Subcutaneous abdominal adipose tissue (tissue), 5 donors: ENCODE data around the gene RHBDF2.

Experiments used
- H3K27ac ChIP-seq: one replicate; pipeline ENCODE4 v1.7.0; 2013; ENCODE audit warnings: low read depth, mild to moderate bottlenecking, inconsistent platforms, low read length, moderate library complexity
- H3K27me3 ChIP-seq, 5 donors: one replicate each; pipeline ENCODE4 v1.7.0; 2013; ENCODE audit warnings: low read length in 5 of 5, inconsistent platforms in 1 of 5; ENCODE audit not compliant: control insufficient read depth in 5 of 5, insufficient read depth in 4 of 5
- H3K36me3 ChIP-seq, 5 donors: one replicate each; pipeline ENCODE4 v1.7.0; 2013; ENCODE audit warnings: low read length in 5 of 5; ENCODE audit not compliant: control insufficient read depth in 5 of 5, insufficient read depth in 5 of 5
- H3K4me1 ChIP-seq, 5 donors: one replicate each; pipeline ENCODE4 v1.7.0; 2013; ENCODE audit warnings: low read length in 5 of 5, mild to moderate bottlenecking in 3 of 5, moderate library complexity in 1 of 5; ENCODE audit not compliant: control insufficient read depth in 5 of 5, insufficient read depth in 5 of 5
- H3K4me3 ChIP-seq, 5 donors: one replicate each; pipeline ENCODE4 v1.7.0; 2013; ENCODE audit warnings: low read length in 5 of 5, low read depth in 1 of 5
- H3K9ac ChIP-seq, 5 donors: one replicate each; pipeline ENCODE4 v1.7.0; 2013; ENCODE audit warnings: low read length in 5 of 5, mild to moderate bottlenecking in 4 of 5, moderate library complexity in 3 of 5
- H3K9me3 ChIP-seq, 5 donors: one replicate each; pipeline ENCODE4 v1.7.0; 2013; ENCODE audit warnings: low read length in 5 of 5; ENCODE audit not compliant: control insufficient read depth in 5 of 5
- donor health status: healthy.
- donor health status: healthy.
- donor health status: healthy.
- donor health status: healthy.
- donor health status: healthy.

The RHBDF2 gene

DNA sequence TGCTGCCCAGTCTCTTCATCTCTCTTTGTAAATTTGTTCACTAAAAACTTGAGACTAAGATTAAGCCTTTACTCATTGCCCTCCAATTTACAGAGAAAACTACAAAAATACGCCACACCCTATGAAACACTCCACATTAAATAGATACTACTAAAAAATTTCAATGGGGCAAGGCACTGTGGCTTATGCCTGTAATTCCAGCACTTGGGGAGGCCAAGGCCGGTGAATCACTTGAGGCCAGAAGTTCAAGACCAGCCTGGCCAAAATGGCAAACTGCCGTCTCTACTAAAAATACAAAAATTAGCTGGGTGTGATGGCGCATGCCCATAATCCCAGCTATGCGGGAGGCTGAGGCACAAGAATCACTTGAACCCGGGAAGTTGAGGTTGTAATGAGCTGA is 52.1 kb downstream of the RHBDF2 start:
- Histone ChIP-seq H3K27me3 (no peaks in the 10 kb centered on the region), H3K9me3 (no peaks in the 10 kb centered on the region), H3K4me1 (peaks cover 0 to 31% (median 24%) of the 10 kb centered on the region in 5 donors), H3K4me3 (no peak overlapping the region), H3K27ac (no peak overlapping the region), H3K9ac (no peak overlapping the region), H3K36me3 (no peaks in the 10 kb centered on the region)

DNA sequence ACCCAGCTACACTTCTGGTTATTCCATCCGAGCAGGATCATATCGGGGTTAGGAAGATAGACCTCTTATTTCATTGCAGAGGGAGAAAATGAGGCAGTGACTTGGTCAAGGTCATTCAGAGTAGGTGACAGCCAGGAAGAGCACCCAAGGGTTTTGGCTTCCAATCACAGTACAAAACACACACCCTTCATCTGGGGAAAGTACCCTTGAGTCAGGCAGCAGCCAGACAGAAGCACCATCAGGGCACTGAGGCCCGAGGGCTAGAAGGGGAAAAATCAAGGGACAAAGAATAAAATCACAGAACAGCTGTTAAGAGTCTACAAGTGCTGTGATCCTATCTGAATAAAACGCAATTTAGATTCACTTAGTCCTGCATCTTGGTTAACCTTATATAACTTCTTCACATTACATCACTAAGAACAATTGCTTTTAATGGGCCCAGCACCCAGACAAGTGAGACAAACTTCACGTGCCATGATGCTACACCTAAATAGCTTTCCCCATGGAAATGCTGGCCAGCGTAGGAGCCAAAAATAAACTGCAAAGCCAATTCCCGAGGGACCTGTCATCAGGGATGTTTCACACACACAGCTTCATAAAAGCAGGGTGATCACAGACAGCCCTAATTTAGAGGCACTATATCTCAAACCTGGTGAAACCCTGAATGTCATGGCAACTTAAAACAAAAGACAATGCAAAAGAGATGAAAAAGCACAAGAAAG is 53.1 kb downstream of the RHBDF2 start:
- no peak overlapping the region for H3K9ac ChIP-seq
- H3K4me3 ChIP-seq, result no peak overlapping the region
- no peak overlapping the region for H3K27ac ChIP-seq
- no peaks in the 10 kb centered on the region for H3K27me3 ChIP-seq
- peaks cover 0 to 31% (median 24%) of the 10 kb centered on the region in 5 donors for H3K4me1 ChIP-seq
- no peaks in the 10 kb centered on the region for H3K36me3 ChIP-seq
- H3K9me3 ChIP-seq, result no peaks in the 10 kb centered on the region

DNA sequence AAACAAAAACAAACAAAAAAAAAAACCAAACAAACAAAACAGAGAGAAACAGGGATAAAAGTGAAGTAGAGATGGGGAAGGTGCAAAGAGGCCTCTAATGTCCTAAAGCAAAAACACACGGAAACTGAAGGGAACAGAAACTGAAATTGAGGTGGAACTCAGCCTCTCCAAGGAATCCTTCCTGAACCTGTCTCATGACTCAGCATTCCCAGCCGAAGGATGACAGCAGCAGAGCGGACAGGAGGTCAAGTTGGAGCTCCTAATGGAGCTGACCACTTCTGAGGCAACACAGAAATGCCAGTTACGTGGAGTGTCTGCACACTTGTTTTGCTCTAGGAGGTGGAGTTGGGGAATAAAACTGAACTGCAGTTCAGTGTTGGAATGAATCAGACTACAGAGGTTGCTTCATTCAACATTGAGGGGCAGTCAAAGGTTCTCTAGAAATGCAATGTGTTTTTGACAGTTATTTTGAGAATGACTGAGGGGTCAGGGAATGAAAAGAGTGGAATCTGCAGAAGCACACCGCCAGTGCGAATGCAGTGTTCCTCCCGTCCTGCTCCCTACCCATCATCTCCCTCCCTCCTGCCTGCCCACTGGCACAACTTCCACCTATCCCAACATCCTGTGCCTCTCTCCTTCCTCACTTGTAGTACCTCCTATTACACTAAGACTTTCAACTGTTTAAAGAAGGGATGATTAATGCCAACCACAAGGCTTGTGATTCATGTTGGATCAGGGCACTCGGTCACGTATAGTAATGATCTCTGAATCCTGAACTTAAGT is 54.6 kb downstream of the RHBDF2 start:
- H3K27ac ChIP-seq, result no peak overlapping the region
- no peak overlapping the region for H3K9ac ChIP-seq
- H3K36me3 ChIP-seq, result no peaks in the 10 kb centered on the region
- no peaks in the 10 kb centered on the region for H3K27me3 ChIP-seq
- peaks cover 0 to 22% (median 16%) of the 10 kb centered on the region in 5 donors for H3K4me1 ChIP-seq
- no peak overlapping the region for H3K4me3 ChIP-seq
- H3K9me3 ChIP-seq, result no peaks in the 10 kb centered on the region

DNA sequence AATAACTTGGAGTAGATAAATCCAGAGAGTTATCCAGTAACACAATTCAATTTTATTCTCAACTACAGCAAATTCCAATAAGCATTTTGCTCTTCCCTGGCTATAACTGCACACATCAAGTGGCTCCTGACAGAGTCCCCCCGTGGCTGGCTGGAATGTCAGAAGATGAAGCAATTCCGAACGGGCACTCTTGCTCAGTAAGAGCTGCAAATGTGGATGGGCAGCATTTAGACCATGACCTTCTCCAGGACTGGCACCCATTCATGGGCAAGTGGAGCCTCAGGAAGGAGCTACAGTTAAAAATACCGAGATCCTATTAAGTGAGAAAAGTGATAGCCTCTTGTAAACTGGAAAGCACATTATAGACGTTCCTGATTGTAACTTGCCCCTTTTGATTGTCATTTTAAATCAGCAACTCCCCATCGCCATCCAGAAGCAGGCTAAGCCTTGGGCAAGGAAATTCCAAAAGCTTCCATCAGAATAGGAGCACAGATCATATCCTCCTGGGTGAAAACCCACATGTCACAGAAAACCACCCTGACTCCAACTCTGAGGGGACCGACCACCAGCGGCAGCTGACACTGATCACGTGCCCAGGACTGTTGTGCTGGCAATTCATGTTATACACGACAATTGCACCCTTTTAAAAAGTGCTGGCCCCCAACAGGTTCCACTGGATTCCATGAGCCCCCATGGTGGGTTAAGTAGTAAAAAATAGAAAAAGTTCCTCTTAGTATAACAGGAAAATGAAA is 55.4 kb downstream of the RHBDF2 start:
- no peak overlapping the region for H3K27ac ChIP-seq
- peaks cover 0 to 17% (median 14%) of the 10 kb centered on the region in 5 donors for H3K4me1 ChIP-seq
- no peaks in the 10 kb centered on the region for H3K9me3 ChIP-seq
- H3K36me3 ChIP-seq, result no peaks in the 10 kb centered on the region
- no peak overlapping the region for H3K4me3 ChIP-seq
- H3K9ac ChIP-seq, result no peak overlapping the region
- H3K27me3 ChIP-seq, result no peaks in the 10 kb centered on the region

GRCh38 chr17:76444518-76445311 is 56.5 kb downstream of the RHBDF2 start:
- Histone ChIP-seq H3K27me3 (no peaks in the 10 kb centered on the region), H3K4me3 (no peak overlapping the region), H3K4me1 (peaks cover 0 to 17% (median 14%) of the 10 kb centered on the region in 5 donors), H3K36me3 (no peaks in the 10 kb centered on the region), H3K9ac (peak overlapping the region in 1 of 5 donors; percentile 5), H3K27ac (no peak overlapping the region), H3K9me3 (no peaks in the 10 kb centered on the region)

DNA sequence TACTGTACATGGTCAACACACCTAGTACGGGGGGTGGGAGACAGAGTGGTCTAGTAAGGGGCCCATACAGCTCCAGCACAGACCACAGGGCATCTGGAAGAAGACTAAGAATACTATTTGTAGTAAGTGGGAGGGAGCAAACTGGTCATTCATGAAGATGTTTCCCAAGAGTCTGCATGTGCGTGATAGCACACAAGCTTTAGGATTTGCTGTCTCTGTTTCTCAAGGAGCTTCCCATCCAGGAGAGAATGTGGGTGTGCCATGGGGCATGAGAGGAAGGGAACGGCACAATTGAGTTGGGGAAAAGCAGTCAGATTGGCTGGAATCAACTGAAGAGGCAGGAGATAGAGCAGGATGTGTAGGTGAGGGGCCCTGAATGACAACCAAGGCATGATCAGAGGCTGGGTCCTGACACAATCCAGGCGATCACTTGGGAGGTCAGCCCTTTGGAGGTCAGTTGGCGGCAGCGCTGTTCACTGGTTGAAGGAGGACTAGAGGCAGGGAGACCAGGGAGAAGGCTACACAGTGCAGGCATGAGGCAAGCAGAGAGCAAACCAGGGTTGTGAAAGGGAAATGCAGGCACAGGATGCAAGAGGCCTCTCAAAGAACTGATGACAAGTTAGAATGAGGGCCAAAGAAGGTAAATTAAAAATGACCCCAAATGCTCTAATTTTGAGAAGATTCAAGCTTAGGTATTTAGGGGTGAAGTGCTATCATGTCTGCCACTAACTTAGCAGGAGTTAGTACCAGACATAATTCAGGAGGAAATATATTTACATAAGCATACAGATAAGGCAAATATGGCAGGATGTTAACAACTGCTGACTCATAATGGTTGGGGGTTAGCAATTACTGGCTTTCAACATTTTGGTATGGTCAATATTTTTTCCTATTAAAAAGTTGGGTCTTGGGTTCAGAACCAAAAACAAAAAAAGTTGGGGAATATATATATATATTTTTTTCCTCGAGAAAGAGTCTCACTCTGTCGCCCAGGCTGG is 58.6 kb downstream of the RHBDF2 start:
- H3K9ac ChIP-seq, result no peak overlapping the region
- peaks cover 0 to 17% (median 14%) of the 10 kb centered on the region in 5 donors for H3K4me1 ChIP-seq
- no peaks in the 10 kb centered on the region for H3K9me3 ChIP-seq
- no peak overlapping the region for H3K4me3 ChIP-seq
- H3K36me3 ChIP-seq, result no peaks in the 10 kb centered on the region
- no peak overlapping the region for H3K27ac ChIP-seq
- H3K27me3 ChIP-seq, result no peaks in the 10 kb centered on the region

DNA sequence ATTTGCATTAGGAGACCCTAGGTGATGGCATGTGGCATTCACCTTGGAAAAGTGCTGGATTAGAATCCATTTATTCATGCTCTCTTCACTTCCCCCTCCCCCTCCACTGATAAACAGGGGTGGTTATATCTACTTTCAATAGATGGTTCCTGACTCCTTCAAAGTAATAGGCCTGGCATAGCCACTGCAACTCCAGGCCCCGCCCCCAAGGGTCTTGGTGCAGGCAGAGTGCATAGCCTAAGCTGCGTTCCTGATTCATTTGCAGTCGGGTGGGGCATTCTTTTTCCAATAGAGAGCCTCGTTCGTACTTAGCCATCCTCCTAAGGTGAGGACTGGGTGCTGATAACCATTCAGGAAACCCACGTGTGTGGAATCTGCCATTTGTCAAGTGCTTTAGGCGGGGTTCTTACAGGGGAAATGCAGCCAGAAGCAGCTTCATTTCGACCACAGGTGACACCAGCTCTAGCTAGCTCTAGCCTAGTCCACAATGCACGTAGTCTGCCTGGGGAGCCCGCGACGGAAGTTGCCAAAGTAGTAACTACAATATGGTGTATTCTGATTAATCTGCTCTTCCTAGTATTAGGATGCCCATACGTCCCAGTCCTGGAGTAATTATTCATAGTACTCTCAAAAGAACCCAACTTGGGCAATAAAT is 59.4 kb downstream of the RHBDF2 start:
- no peak overlapping the region for H3K4me3 ChIP-seq
- no peak overlapping the region for H3K27ac ChIP-seq
- no peaks in the 10 kb centered on the region for H3K36me3 ChIP-seq
- no peak overlapping the region for H3K9ac ChIP-seq
- H3K4me1 ChIP-seq, result peaks cover 0 to 16% (median 13%) of the 10 kb centered on the region in 5 donors
- H3K9me3 ChIP-seq, result no peaks in the 10 kb centered on the region
- no peaks in the 10 kb centered on the region for H3K27me3 ChIP-seq

DNA sequence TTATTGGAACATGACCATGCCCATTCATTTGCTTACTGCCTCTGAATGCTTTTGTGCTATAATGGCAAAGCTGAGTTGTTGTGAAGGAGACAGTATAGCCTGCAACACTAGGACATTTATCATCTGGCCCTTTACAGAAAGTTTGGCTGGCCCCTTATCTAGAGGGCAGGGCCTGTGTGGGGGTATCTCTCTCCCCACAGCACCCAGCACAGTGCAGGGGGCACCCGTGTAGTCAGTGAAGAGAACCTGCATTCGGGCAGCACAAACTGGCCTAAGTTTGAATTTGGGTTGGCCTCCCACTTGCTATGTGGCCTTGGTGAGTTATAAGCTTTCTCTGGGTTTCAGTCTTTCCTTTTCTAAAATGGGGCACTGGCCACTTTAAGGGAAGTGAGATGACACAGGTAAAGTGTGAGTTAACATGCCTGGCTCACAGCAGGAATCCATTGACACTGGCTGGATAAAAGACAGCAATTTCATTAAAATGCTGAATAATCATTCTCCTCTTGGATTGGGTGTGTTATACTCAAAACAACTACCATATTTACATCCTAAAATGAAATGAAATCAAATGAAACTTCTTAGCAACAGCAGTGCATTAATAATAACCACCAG is 60.4 kb downstream of the RHBDF2 start:
- Histone ChIP-seq H3K9me3 (no peaks in the 10 kb centered on the region), H3K4me3 (no peak overlapping the region), H3K27me3 (no peaks in the 10 kb centered on the region), H3K9ac (no peak overlapping the region), H3K27ac (no peak overlapping the region), H3K36me3 (no peaks in the 10 kb centered on the region), H3K4me1 (peaks cover 0 to 6% (median 3%) of the 10 kb centered on the region in 5 donors)
